SU-DHL-6 (cell line): Measurements from ENCODE around the gene ADGRB3.

Experiments
- H2AFZ ChIP-seq: fragments of 200-600 bp; sonication (generic); 2 replicates; pipeline ENCODE4 v1.6.1; 2014; ENCODE audit warnings: low read depth, mild to moderate bottlenecking, moderate library complexity, mixed read lengths, antibody characterized with exemption, low read length; ENCODE audit not compliant: severe bottlenecking
- H3F3A ChIP-seq: fragments of 200-600 bp; shearing (Covaris generic); 2 replicates; pipeline ENCODE4 v1.6.0; 2016; ENCODE audit warnings: antibody characterized with exemption, mild to moderate bottlenecking; ENCODE audit not compliant: insufficient read depth
- H3K27ac ChIP-seq: fragments of 200-600 bp; sonication (generic); 2 replicates; pipeline ENCODE4 v1.5.1; 2016; ENCODE audit warnings: low read depth, mild to moderate bottlenecking, low read length, moderate library complexity, mixed read lengths
- H3K27me3 ChIP-seq: fragments of 200-600 bp; sonication (generic), shearing (Covaris generic); 2 replicates; pipeline ENCODE4 v1.6.0; 2014; ENCODE audit warnings: mild to moderate bottlenecking, low read length
- H3K36me3 ChIP-seq: fragments of 200-600 bp; sonication (generic); 2 replicates; pipeline ENCODE4 v1.6.1; 2014; ENCODE audit warnings: mild to moderate bottlenecking, low read length, mixed read lengths
- H3K4me2 ChIP-seq: fragments of 300-600, 200-600 bp; shearing (Covaris generic), sonication (generic); 2 replicates; pipeline ENCODE4 v1.6.0; 2014; ENCODE audit warnings: low read length, low read depth, mild to moderate bottlenecking; ENCODE audit not compliant: poor library complexity, severe bottlenecking
- H3K4me3 ChIP-seq: fragments of 200-600 bp; sonication (generic); 2 replicates; pipeline ENCODE4 v1.5.1; 2014; ENCODE audit warnings: antibody characterized with exemption, low read length, mild to moderate bottlenecking, mixed read lengths; ENCODE audit not compliant: insufficient read depth, poor library complexity, severe bottlenecking
- H3K79me2 ChIP-seq: fragments of 200-600 bp; sonication (generic); 2 replicates; pipeline ENCODE4 v1.6.1; 2014; ENCODE audit warnings: mild to moderate bottlenecking, low read length, moderate library complexity; ENCODE audit not compliant: insufficient read depth
- H3K9ac ChIP-seq: fragments of 200-600 bp; sonication (generic); 2 replicates; pipeline ENCODE4 v1.7.0; 2014; ENCODE audit warnings: mild to moderate bottlenecking, low read length
- H3K9me2 ChIP-seq: fragments of 200-600 bp; sonication (generic); replicated peaks from 2 replicates; pipeline ENCODE4 v1.6.1; 2014; ENCODE audit warnings: low read length; ENCODE audit not compliant: insufficient read depth
- H3K9me3 ChIP-seq: fragments of 200-600 bp; sonication (generic); 2 replicates; pipeline ENCODE4 v1.6.1; 2014; ENCODE audit warnings: low read length, mixed read lengths; ENCODE audit not compliant: insufficient read depth
- H4K20me1 ChIP-seq: fragments of 200-600 bp; sonication (generic); 2 replicates; pipeline ENCODE4 v1.6.1; 2014; ENCODE audit warnings: low read depth, mild to moderate bottlenecking, antibody characterized with exemption, low read length, moderate library complexity, mixed read lengths
- CTCF ChIP-seq: fragments of 200-600 bp; sonication (generic); IDR thresholded peaks from one replicate; pipeline ENCODE4 v1.5.1; 2017; ENCODE audit warnings: antibody characterized with exemption, mild to moderate bottlenecking, low read length, moderate library complexity; ENCODE audit not compliant: insufficient read depth, poor library complexity, severe bottlenecking
- EZH2phosphoT487 ChIP-seq: fragments of 200-600 bp; sonication (generic), shearing (Covaris generic); conservative IDR thresholded peaks from 2 replicates; pipeline ENCODE4 v1.6.1; 2018; ENCODE audit warnings: mild to moderate bottlenecking, antibody characterized with exemption, low read length, moderate library complexity, mixed read lengths

Gene ADGRB3

GRCh38 chr6:69086689-69087088 is 451.6 kb downstream of the ADGRB3 start:
- Histone ChIP-seq H4K20me1 (no peaks in the 10 kb centered on the region), H3K4me3 (no peak overlapping the region), H3K4me2 (no peak overlapping the region), H3K9ac (no peak overlapping the region), H3F3A (no peaks in the 10 kb centered on the region), H3K36me3 (no peaks in the 10 kb centered on the region), H3K27me3 (no peaks in the 10 kb centered on the region), H3K9me2 (no peaks in the 10 kb centered on the region), H2AFZ (no peak overlapping the region), H3K9me3 (no peaks in the 10 kb centered on the region), H3K79me2 (no peaks in the 10 kb centered on the region), H3K27ac (no peak overlapping the region)
- no peak for TF ChIP-seq CTCF
- no peak for TF ChIP-seq EZH2phosphoT487

- H2AFZ ChIP-seq = no peak overlapping the region
- H4K20me1 ChIP-seq = no peaks in the 10 kb centered on the region
- no peak overlapping the region for H3K9ac ChIP-seq
- no peaks in the 10 kb centered on the region for H3K9me3 ChIP-seq
- no peaks in the 10 kb centered on the region for H3K79me2 ChIP-seq
- no peaks in the 10 kb centered on the region for H3K27me3 ChIP-seq
- H3F3A ChIP-seq = no peaks in the 10 kb centered on the region
- no peaks in the 10 kb centered on the region for H3K9me2 ChIP-seq
- H3K4me3 ChIP-seq = no peak overlapping the region
- H3K36me3 ChIP-seq = no peaks in the 10 kb centered on the region
- no peak overlapping the region for H3K27ac ChIP-seq
- no peak overlapping the region for H3K4me2 ChIP-seq
- TF ChIP-seq EZH2phosphoT487 = no peak
- TF ChIP-seq CTCF = no peak
These were observed 454.5 kb downstream of the ADGRB3 start for GRCh38 chr6:69089539-69089938.

- H4K20me1 ChIP-seq = no peaks in the 10 kb centered on the region
- no peaks in the 10 kb centered on the region for H3K36me3 ChIP-seq
- TF ChIP-seq EZH2phosphoT487 (no peak), CTCF (no peak)
- no peaks in the 10 kb centered on the region for H3F3A ChIP-seq
- no peak overlapping the region for H3K9ac ChIP-seq
- H3K27me3 ChIP-seq = no peaks in the 10 kb centered on the region
- H3K9me3 ChIP-seq = no peaks in the 10 kb centered on the region
- H3K4me3 ChIP-seq = no peak overlapping the region
- no peak overlapping the region for H2AFZ ChIP-seq
- H3K27ac ChIP-seq = no peak overlapping the region
- H3K4me2 ChIP-seq = no peak overlapping the region
- no peaks in the 10 kb centered on the region for H3K79me2 ChIP-seq
- H3K9me2 ChIP-seq = no peaks in the 10 kb centered on the region
These were observed 455.1 kb downstream of the ADGRB3 start for GRCh38 chr6:69090132-69090531.
